Nephron progenitor cell (in vitro differentiated cells): ENCODE measurements around the gene ERBB4.
"Not testable (repeated sequence)": the region's sequence is repeated elsewhere in the genome, so short reads cannot be mapped to it uniquely, and the experiment has no call there.

Source experiments
- DNase-seq: peaks from one replicate; pipeline ENCODE4 v3.0.0; 2021
- H3K27ac Mint-ChIP-seq: 2 replicates; pipeline ENCODE4 v1.8.0; 2021; ENCODE audit warnings: mild to moderate bottlenecking, moderate library complexity, mixed read lengths
- H3K27me3 Mint-ChIP-seq: 2 replicates; pipeline ENCODE4 v1.8.0; 2021; ENCODE audit warnings: mild to moderate bottlenecking, low read depth, mixed read lengths; ENCODE audit not compliant: poor library complexity
- H3K36me3 Mint-ChIP-seq: 2 replicates; pipeline ENCODE4 v1.8.0; 2021; ENCODE audit warnings: low read depth, mixed read lengths
- H3K4me1 Mint-ChIP-seq: 2 replicates; pipeline ENCODE4 v1.8.0; 2021; ENCODE audit warnings: mixed read lengths
- H3K4me3 Mint-ChIP-seq: 2 replicates; pipeline ENCODE4 v1.8.0; 2021; ENCODE audit warnings: mild to moderate bottlenecking, moderate library complexity, mixed read lengths
- H3K9me3 Mint-ChIP-seq: 2 replicates; pipeline ENCODE4 v1.8.0; 2021; ENCODE audit warnings: mild to moderate bottlenecking, moderate library complexity, mixed read lengths
- CTCF ChIP-seq: fragments of 200-600 bp; sonication (generic); IDR thresholded peaks from 2 replicates; pipeline ENCODE4 v1.5.0; 2021; ENCODE audit warnings: antibody characterized with exemption

The ERBB4 gene

DNA sequence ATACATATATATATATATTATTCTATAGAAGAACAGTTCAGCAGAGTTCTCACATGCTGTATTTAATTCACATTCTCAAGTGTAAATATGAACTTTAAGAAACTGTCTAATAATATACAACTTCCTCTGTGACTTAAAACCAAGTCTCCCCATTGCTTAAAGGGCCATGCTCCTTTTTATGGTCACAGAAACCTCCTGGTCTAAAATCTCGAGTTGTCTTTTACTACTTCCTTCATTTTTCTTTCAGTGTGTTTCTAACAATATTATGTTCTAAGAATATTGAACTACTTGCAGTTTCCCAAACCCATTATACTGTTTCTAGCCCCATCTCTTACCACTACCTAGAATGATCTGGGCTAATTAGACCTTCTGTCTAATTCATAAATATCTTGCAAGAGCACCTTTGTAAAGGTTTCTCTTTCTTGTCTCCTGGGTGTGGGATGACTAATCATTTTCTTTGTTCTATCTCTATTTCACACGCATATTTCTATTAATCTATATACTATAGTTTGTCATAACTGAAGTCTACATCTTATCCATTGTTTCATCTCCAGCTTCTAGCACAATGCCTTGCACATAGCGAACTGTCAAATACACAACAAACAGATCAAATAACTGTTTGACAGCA is 48.8 kb downstream of the ERBB4 start:
- Mint-ChIP-seq H3K27me3 (no peaks in the 10 kb centered on the region), H3K4me3 (no peak overlapping the region), H3K4me1 (no peaks in the 10 kb centered on the region), H3K36me3 (no peaks in the 10 kb centered on the region), H3K27ac (no peak overlapping the region), H3K9me3 (no peaks in the 10 kb centered on the region)
- TF ChIP-seq CTCF: no peak
- DNase-seq: no peak

- H3K4me3 Mint-ChIP-seq: no peak overlapping the region
- no peak for DNase-seq
- no peak overlapping the region for H3K27ac Mint-ChIP-seq
- no peaks in the 10 kb centered on the region for H3K4me1 Mint-ChIP-seq
- TF ChIP-seq CTCF: no peak
- no peaks in the 10 kb centered on the region for H3K27me3 Mint-ChIP-seq
- no peaks in the 10 kb centered on the region for H3K36me3 Mint-ChIP-seq
- no peaks in the 10 kb centered on the region for H3K9me3 Mint-ChIP-seq
These were observed 50.0 kb downstream of the ERBB4 start for GRCh38 chr2:212488611-212489010.

DNA sequence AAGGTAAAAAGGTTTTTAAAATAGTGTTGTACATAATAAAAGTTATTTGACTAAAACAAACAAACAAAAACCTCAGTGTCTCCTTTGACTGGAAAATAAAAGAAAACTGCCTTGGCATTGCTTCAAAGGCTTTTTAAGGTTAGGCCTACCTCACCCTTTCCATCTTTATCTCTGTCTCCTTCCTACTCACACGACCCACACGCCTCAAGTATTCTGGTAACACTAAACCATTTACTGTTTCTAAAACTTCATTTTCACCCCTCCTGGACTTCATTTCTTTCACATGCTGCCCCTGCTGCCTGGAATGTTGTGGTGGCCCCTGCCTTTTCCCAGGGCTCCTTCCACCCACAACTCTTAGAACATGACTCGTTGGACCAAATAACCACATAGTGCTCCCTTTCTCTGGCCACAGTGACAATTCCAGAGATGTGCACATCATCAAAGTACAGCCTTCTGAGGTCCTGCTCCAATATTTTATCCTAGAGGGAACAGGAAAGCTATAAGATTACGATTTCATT is 54.0 kb downstream of the ERBB4 start:
- no peaks in the 10 kb centered on the region for H3K9me3 Mint-ChIP-seq
- H3K4me3 Mint-ChIP-seq: no peak overlapping the region
- DNase-seq: no peak
- H3K4me1 Mint-ChIP-seq: no peaks in the 10 kb centered on the region
- H3K27ac Mint-ChIP-seq: no peak overlapping the region
- H3K27me3 Mint-ChIP-seq: no peaks in the 10 kb centered on the region
- H3K36me3 Mint-ChIP-seq: no peaks in the 10 kb centered on the region
- no peak for TF ChIP-seq CTCF

GRCh38 chr2:212480447-212480846 is 58.2 kb downstream of the ERBB4 start:
- no peaks in the 10 kb centered on the region for H3K4me1 Mint-ChIP-seq
- H3K27ac Mint-ChIP-seq: no peak overlapping the region
- H3K27me3 Mint-ChIP-seq: peaks cover 6% of the 10 kb centered on the region
- no peak overlapping the region for H3K4me3 Mint-ChIP-seq
- H3K9me3 Mint-ChIP-seq: no peaks in the 10 kb centered on the region
- no peak for DNase-seq
- H3K36me3 Mint-ChIP-seq: no peaks in the 10 kb centered on the region
- no peak for TF ChIP-seq CTCF

DNA sequence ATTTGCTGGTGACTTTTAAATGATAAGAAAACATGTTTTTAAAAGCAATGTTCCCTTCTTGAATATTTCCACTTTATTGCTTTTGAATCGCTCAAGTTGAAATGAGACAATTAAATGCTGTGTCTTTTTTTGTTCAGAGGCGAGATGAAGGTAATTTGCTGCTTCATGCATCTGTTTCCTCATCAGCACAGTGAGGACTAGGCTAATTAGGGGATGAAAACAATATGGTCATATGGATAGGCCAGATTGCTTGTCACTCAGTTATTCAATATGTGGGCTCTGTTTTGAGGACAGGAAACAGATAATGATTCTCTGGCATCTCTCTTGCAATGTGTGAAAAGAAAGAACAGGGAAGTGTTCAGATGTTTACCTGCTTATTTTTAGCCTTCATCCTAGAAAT is 61.0 kb downstream of the ERBB4 start:
- Mint-ChIP-seq H3K27me3 (peaks cover 6% of the 10 kb centered on the region), H3K4me1 (no peaks in the 10 kb centered on the region), H3K36me3 (no peaks in the 10 kb centered on the region), H3K27ac (no peak overlapping the region), H3K9me3 (no peaks in the 10 kb centered on the region), H3K4me3 (no peak overlapping the region)
- DNase-seq: no peak
- TF ChIP-seq CTCF: no peak

DNA sequence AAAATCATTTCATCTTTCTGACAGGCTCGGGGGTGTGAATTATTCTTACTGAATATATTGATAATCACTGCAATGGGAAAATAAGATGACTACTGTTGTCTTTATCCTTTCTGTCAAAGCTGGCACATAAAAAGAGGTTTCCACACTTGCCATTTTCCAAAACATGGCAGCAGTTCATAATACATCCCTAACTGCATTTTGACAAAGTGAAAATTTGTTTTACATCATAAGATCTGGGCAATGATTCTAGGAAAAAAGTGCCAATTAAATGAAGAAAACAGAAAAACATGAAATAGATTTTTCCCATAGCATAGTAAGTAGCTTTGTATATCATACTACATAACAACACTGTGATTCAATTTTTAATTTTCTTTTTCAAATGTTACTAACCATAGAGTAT is 65.4 kb downstream of the ERBB4 start:
- no peaks in the 10 kb centered on the region for H3K36me3 Mint-ChIP-seq

DNA sequence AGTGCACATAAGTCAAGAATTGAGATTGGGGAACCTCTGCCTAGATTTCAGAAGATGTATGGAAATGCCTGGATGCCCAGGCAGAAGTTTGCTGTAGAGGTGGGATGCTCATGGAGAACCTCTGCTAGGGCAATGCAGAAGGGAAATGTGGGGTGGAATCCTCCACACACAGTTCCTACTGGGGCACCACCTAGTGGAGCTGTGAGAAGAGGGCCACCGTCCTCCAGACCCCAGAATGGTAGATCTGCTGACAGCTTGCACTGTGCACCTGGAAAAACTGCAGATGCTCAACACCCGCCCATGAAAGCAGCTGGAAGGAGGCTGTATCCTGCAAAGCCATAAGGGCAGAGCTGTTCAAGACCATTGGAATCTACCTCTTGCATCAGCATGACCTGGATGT is 71.1 kb downstream of the ERBB4 start:
- H3K36me3 Mint-ChIP-seq, H3K9me3 Mint-ChIP-seq, DNase-seq, H3K4me3 Mint-ChIP-seq, H3K27ac Mint-ChIP-seq, H3K4me1 Mint-ChIP-seq, H3K27me3 Mint-ChIP-seq: not testable (repeated sequence)

More for the DNA sequence above, 65.4 kb downstream of the ERBB4 start:
- TF ChIP-seq CTCF: no peak
- H3K27ac Mint-ChIP-seq: no peak overlapping the region
- no peak for DNase-seq
- no peaks in the 10 kb centered on the region for H3K4me1 Mint-ChIP-seq
- no peaks in the 10 kb centered on the region for H3K27me3 Mint-ChIP-seq
- H3K4me3 Mint-ChIP-seq: no peak overlapping the region
- no peaks in the 10 kb centered on the region for H3K9me3 Mint-ChIP-seq
